ENCODE measurements around the gene RAB36.

Gene RAB36

DNA sequence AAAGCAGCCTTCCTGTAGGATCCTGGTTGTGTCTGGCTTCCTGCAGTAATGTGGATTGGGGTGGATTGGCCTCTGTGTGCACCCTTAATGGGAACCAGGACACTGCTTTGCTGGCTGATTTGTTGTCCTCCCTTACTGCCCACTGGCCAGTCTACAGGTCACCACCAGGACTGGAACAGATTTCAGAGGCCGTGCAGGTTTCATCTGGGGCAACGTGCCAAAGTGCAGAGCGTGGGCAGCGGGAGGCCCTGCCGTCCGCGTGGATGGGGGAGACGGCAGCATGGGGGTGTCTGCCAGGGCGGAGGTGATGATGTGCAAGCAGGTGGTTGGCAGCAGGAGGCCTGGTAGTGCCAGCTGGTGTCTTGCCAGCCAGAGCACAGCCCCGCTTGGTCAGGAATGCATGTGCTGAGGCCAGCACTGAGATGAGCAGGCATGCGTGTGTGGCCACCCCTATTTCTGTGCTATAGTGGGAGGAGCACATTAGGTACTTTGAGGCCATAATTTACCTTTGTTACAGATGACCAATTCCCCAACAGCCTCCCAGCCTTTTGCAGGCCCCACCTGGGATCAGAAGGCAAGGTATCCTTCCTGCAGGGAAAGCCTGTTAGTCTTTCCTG lies 59.4 kb downstream of the RAB36 start:
- no peak overlapping the region for H3K4me3 ChIP-seq (ENCODE audit: low read length)
- DNase-seq (ENCODE audit: low read depth) = peak; percentile 65
- TF ChIP-seq, protein P1, sequence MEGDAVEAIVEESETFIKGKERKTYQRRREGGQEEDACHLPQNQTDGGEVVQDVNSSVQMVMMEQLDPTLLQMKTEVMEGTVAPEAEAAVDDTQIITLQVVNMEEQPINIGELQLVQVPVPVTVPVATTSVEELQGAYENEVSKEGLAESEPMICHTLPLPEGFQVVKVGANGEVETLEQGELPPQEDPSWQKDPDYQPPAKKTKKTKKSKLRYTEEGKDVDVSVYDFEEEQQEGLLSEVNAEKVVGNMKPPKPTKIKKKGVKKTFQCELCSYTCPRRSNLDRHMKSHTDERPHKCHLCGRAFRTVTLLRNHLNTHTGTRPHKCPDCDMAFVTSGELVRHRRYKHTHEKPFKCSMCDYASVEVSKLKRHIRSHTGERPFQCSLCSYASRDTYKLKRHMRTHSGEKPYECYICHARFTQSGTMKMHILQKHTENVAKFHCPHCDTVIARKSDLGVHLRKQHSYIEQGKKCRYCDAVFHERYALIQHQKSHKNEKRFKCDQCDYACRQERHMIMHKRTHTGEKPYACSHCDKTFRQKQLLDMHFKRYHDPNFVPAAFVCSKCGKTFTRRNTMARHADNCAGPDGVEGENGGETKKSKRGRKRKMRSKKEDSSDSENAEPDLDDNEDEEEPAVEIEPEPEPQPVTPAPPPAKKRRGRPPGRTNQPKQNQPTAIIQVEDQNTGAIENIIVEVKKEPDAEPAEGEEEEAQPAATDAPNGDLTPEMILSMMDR (conservative IDR thresholded peaks at IDR 0.05; ENCODE audit: low read depth, low read length) = no peak

DNA sequence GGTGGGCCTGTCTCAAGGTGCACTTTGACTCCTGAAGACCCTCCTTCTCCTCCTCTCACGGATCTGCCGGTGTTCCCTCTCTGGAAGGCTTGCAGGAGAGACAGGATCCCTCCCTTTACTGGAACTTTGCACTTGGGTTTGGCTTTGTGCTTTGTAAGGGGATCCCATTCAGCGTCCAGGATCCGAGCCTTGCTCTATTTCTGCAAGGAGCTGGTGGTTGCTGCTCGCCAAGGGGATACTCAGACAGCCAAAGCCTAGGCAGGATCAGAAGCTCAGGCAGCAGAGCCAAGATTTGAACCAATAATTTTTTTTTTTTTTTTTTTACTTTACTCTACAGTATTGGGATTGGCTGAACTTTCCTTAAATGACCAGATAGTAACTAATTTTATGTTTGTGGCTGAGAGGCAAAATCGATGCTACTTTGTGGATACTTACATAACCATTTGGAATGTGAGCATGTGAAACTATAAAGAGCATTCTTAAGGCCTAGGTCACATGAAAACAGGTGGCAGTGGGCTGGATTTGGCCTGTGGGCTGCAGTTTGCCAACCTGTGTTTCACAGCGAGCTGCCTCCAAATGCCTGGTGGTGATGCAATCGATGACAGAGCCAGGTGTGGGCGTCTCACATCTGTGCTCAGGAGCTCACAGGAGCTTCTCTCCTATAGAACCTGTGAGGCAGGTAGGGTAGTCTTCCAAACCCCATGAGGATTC lies 60.2 kb downstream of the RAB36 start:
- no peak overlapping the region for H3K4me3 ChIP-seq (ENCODE audit: low read length)
- DNase-seq (ENCODE audit: low read depth) = no peak
- TF ChIP-seq, protein P1 (conservative IDR thresholded peaks at IDR 0.05; ENCODE audit: low read depth, low read length) = no peak

DNA sequence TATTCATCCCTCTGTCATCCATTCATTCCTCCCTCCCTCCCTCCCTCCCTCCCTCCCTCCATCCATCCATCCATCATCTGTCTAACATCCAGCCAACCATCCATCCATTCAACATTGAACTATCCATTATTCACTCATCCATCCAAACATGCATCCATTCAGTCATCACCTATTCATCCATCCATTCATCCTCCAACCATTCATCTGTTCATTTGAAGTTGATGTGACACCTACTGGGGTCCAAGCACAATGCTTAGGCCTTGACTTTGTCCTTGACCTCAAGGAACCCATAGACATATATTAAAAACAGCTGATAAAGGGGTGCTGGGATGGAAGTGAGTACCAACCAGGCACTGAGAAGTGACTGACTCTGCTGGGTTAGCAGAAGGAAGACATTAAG lies 61.6 kb downstream of the RAB36 start:
- H3K4me3 ChIP-seq (ENCODE audit: low read length) = no peak overlapping the region
- DNase-seq (ENCODE audit: low read depth) = no peak
- TF ChIP-seq, protein P1 (conservative IDR thresholded peaks at IDR 0.05; ENCODE audit: low read depth, low read length) = no peak

DNA sequence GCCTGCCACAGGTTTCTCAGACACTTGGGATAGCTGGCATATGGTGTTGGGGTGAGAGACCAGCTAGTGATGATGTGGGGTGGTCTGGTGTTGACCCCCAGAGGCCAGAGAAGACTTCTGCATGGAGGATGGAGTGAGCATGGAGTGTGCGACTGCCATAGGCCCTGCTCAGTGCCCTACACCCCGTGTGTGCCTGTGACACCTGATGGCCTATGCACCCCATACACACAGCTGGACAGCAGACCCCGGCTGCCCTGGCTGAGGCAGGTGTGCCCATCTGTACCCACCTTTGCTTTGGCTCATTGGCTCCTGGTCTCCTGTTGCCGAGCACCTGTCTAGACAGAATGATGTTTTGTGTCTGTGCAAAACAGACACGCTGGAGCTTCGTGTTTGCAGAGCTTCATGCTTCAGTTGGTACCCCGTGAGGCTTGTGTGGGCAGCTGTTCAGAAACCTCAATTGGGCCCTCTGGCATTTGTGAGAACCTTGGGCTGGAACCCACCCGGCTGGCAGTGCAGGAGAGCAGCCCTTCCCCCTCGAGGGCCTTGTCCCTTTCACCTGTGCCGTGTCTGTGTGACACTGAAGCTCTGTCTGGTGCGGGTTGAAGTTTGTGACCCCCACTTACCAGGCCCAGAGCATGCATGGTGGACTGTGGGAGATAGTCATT lies 62.6 kb downstream of the RAB36 start:
- TF ChIP-seq, protein P1 (conservative IDR thresholded peaks at IDR 0.05; ENCODE audit: low read depth, low read length) = no peak
- no peak for DNase-seq (ENCODE audit: low read depth)
- no peak overlapping the region for H3K4me3 ChIP-seq (ENCODE audit: low read length)

DNA sequence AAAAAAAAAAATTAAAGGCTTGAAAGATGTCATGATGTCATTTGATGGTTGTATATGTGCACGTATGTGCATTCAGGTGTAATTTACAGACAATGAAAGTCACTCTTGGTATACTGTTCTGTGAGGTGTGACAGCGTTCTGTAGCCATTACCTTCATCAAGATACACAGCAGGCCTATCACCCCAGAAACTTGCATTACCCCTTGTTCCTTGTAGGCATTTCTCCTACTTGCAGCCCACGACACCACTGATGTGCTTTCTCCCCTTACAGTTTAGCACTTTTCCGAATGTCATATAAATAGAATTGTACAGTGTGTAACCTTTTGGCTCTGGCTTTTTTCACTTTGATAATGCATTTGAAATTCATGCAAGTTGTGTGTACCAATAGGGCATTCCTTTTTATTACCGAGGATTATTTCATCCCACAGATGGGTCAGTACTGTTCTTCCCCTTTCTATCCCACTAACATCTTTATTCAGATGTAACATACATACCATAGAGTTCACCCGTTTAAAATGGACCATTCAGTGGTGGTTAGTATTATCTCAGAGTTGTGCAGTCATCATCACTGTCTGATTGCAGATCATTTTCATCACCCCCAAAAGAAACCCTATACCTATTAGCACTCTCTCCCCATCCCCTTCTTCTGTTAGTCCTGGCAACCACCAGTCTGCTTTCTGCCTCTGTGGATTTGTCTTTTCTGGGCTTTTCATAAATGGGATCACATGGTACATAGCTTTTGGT lies 65.3 kb downstream of the RAB36 start:
- no peak overlapping the region for H3K4me3 ChIP-seq (ENCODE audit: low read length)
- TF ChIP-seq, protein P1 (conservative IDR thresholded peaks at IDR 0.05; ENCODE audit: low read depth, low read length) = no peak
- DNase-seq (ENCODE audit: low read depth) = no peak

DNA sequence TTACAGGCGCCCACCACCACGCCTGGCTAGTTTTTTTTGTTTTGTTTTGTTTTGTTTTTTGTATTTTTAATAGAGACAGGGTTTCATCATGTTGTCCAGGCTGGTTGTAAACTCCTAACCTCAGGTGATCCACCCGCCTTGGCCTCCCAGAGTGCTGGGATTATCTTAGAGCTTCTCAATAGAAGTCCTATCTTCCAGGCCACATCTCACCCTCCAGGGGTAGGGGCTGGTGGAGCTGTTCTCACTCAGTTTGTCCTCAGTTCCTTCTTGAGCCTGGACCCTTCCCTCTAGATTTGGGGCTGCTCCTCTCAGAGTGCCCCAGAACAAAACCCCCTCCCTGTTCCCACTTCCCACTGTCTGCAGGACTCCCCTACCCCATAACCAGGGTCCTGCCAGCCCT lies 66.3 kb downstream of the RAB36 start:
- TF ChIP-seq, protein P1 (conservative IDR thresholded peaks at IDR 0.05; ENCODE audit: low read depth, low read length) = no peak
- DNase-seq (ENCODE audit: low read depth) = no peak
- no peak overlapping the region for H3K4me3 ChIP-seq (ENCODE audit: low read length)
